ENCODE data around the gene MEF2A. TPM values are rescaled to one million over a fixed set of nuclear protein-coding genes. Genes with fewer than 3 reads are reported as not detected.
"Not testable (repeated sequence)": the region's sequence is repeated elsewhere in the genome, so short reads cannot be mapped to it uniquely, and the experiment has no call there.

MEF2A gene
- total and polyA plus RNA-seq, 2 donors (not counting 1 experiment from before 2014, with no cell fraction given) = 44.0 to 102 TPM

- H3K4me1 ChIP-seq (ENCODE audit: control insufficient read depth in 2 of 2, insufficient read depth in 2 of 2, low read length in 2 of 2) = no peaks in the 10 kb centered on the region
- Mint-ChIP-seq H3K9me3 (ENCODE audit: insufficient read depth) (no peaks in the 10 kb centered on the region), H3K27me3 (peaks cover 5% of the 10 kb centered on the region), H3K4me3 (no peak overlapping the region), H3K4me1 (no peaks in the 10 kb centered on the region), H3K27ac (no peak overlapping the region)
- H3K27ac ChIP-seq (ENCODE audit: low read length in 2 of 2) = no peak overlapping the region
- no peak overlapping the region for H3K4me3 ChIP-seq (ENCODE audit: control extremely low read depth in 1 of 5, extremely low read depth in 1 of 5, insufficient read depth in 1 of 5, low read depth in 2 of 5, low read length in 4 of 5)
- no peak for DNase-seq
- no peak overlapping the region for H2AFZ ChIP-seq (ENCODE audit: insufficient read depth, low read depth, low read length, poor library complexity, severe bottlenecking)
- no peaks in the 10 kb centered on the region for H3K36me3 ChIP-seq (replicated peaks in 1 of 2; ENCODE audit: control extremely low read depth in 1 of 2, control insufficient read depth in 1 of 2, extremely low read depth in 1 of 2, insufficient read depth in 2 of 2, low read length in 1 of 2)
- ChIA-PET POLR2A (no interaction called here), CTCF (no interaction called here)
- 93% methylated on average over 6 of the region's 9 CpGs for WGBS (ENCODE audit: insufficient coverage)
- intact Hi-C loops (cut with micrococcal nuclease) = no loop called here
- no peak for ATAC-seq (ENCODE audit: low read depth)
- no peaks in the 10 kb centered on the region for H4K20me1 ChIP-seq (ENCODE audit: control insufficient read depth, insufficient read depth, low read length, poor library complexity, severe bottlenecking)
- H3K79me2 ChIP-seq (ENCODE audit: control insufficient read depth, insufficient read depth, low read length) = no peaks in the 10 kb centered on the region
- TF ChIP-seq EZH2 (IDR thresholded peaks at IDR 0.05; ENCODE audit: borderline replicate concordance, insufficient read depth, low read depth, low read length, poor library complexity, severe bottlenecking) (no peak), CTCF (IDR thresholded peaks at IDR 0.05) (no peak)
- H3K4me2 ChIP-seq (replicated peaks; ENCODE audit: low read depth, low read length, poor library complexity, severe bottlenecking) = no peak overlapping the region
- no peaks in the 10 kb centered on the region for H3K9me3 ChIP-seq (ENCODE audit: control extremely low read depth in 1 of 3, control insufficient read depth in 2 of 3, insufficient read depth in 1 of 3, low read length in 2 of 3)
- no peaks in the 10 kb centered on the region for H3K27me3 ChIP-seq (replicated peaks in 1 of 4; ENCODE audit: control extremely low read depth in 1 of 4, control insufficient read depth in 3 of 4, insufficient read depth in 4 of 4, low read length in 3 of 4)
- H3K9ac ChIP-seq (ENCODE audit: low read length) = no peak overlapping the region
Observed at GRCh38 chr15:99745370-99746086, 179.7 kb downstream of the MEF2A start.

- Mint-ChIP-seq H3K27ac (no peak overlapping the region), H3K4me3 (no peak overlapping the region), H3K9me3 (ENCODE audit: insufficient read depth) (no peaks in the 10 kb centered on the region), H3K4me1 (no peaks in the 10 kb centered on the region), H3K27me3 (peaks cover 5% of the 10 kb centered on the region)
- ATAC-seq (ENCODE audit: low read depth) = no peak
- H3K9me3 ChIP-seq (ENCODE audit: control extremely low read depth in 1 of 3, control insufficient read depth in 2 of 3, insufficient read depth in 1 of 3, low read length in 2 of 3) = no peaks in the 10 kb centered on the region
- H3K4me2 ChIP-seq (replicated peaks; ENCODE audit: low read depth, low read length, poor library complexity, severe bottlenecking) = no peak overlapping the region
- no peak overlapping the region for H3K4me3 ChIP-seq (ENCODE audit: control extremely low read depth in 1 of 5, extremely low read depth in 1 of 5, insufficient read depth in 1 of 5, low read depth in 2 of 5, low read length in 4 of 5)
- no peaks in the 10 kb centered on the region for H3K36me3 ChIP-seq (replicated peaks in 1 of 2; ENCODE audit: control extremely low read depth in 1 of 2, control insufficient read depth in 1 of 2, extremely low read depth in 1 of 2, insufficient read depth in 2 of 2, low read length in 1 of 2)
- H3K9ac ChIP-seq (ENCODE audit: low read length) = no peak overlapping the region
- no peak for DNase-seq
- no peak overlapping the region for H3K27ac ChIP-seq (ENCODE audit: low read length in 2 of 2)
- H3K27me3 ChIP-seq (replicated peaks in 1 of 4; ENCODE audit: control extremely low read depth in 1 of 4, control insufficient read depth in 3 of 4, insufficient read depth in 4 of 4, low read length in 3 of 4) = no peaks in the 10 kb centered on the region
- POLR2A ChIA-PET = no interaction called here
- H2AFZ ChIP-seq (ENCODE audit: insufficient read depth, low read depth, low read length, poor library complexity, severe bottlenecking) = no peak overlapping the region
- CTCF ChIA-PET = no interaction called here
- TF ChIP-seq CTCF (IDR thresholded peaks at IDR 0.05) (no peak), EZH2 (IDR thresholded peaks at IDR 0.05; ENCODE audit: borderline replicate concordance, insufficient read depth, low read depth, low read length, poor library complexity, severe bottlenecking) (no peak)
- no peaks in the 10 kb centered on the region for H3K79me2 ChIP-seq (ENCODE audit: control insufficient read depth, insufficient read depth, low read length)
- H3K4me1 ChIP-seq (ENCODE audit: control insufficient read depth in 2 of 2, insufficient read depth in 2 of 2, low read length in 2 of 2) = no peaks in the 10 kb centered on the region
- intact Hi-C loops (cut with micrococcal nuclease) = no loop called here
- no peaks in the 10 kb centered on the region for H4K20me1 ChIP-seq (ENCODE audit: control insufficient read depth, insufficient read depth, low read length, poor library complexity, severe bottlenecking)
- 97% methylated on average over 5 of the region's 6 CpGs for WGBS (ENCODE audit: insufficient coverage)
Observed at GRCh38 chr15:99749386-99749785, 183.6 kb downstream of the MEF2A start.

DNA sequence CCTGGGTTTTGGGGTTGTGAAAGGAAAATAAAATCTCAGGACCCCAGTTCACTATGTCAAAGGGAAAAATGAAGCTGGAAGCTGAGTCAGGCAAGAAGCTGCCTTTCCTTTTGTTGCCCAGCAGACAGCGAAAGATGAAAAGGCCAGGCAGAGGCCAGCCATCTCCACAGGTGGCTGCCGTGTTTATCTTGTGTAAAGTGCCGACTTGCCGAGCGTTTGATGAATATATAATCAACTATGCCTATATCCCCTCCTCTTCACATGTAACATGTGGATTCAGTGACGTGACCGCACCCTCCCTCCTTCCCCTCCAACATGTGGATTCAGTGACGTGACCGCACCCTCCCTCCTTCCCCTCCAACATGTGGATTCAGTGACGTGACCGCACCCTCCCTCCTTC is 184.5 kb downstream of the MEF2A start:
- POLR2A ChIA-PET; H3K4me3 ChIP-seq (ENCODE audit: control extremely low read depth in 1 of 5, extremely low read depth in 1 of 5, insufficient read depth in 1 of 5, low read depth in 2 of 5, low read length in 4 of 5); H3K9ac ChIP-seq (ENCODE audit: low read length); H3K27ac Mint-ChIP-seq; H3K4me1 Mint-ChIP-seq; H3K9me3 Mint-ChIP-seq (ENCODE audit: insufficient read depth); H2AFZ ChIP-seq (ENCODE audit: insufficient read depth, low read depth, low read length, poor library complexity, severe bottlenecking); H3K9me3 ChIP-seq (ENCODE audit: control extremely low read depth in 1 of 3, control insufficient read depth in 2 of 3, insufficient read depth in 1 of 3, low read length in 2 of 3); H3K27ac ChIP-seq (ENCODE audit: low read length in 2 of 2); DNase-seq; H3K27me3 Mint-ChIP-seq; H3K79me2 ChIP-seq (ENCODE audit: control insufficient read depth, insufficient read depth, low read length); H3K36me3 ChIP-seq (replicated peaks in 1 of 2; ENCODE audit: control extremely low read depth in 1 of 2, control insufficient read depth in 1 of 2, extremely low read depth in 1 of 2, insufficient read depth in 2 of 2, low read length in 1 of 2); H4K20me1 ChIP-seq (ENCODE audit: control insufficient read depth, insufficient read depth, low read length, poor library complexity, severe bottlenecking); H3K4me1 ChIP-seq (ENCODE audit: control insufficient read depth in 2 of 2, insufficient read depth in 2 of 2, low read length in 2 of 2); H3K4me3 Mint-ChIP-seq; ATAC-seq (ENCODE audit: low read depth); H3K27me3 ChIP-seq (replicated peaks in 1 of 4; ENCODE audit: control extremely low read depth in 1 of 4, control insufficient read depth in 3 of 4, insufficient read depth in 4 of 4, low read length in 3 of 4); H3K4me2 ChIP-seq (replicated peaks; ENCODE audit: low read depth, low read length, poor library complexity, severe bottlenecking): not testable (repeated sequence)
- intact Hi-C loops (cut with micrococcal nuclease) = loop anchor here (10.0 kb wide), 1 partner anchor 646 kb away; the partner anchor contains the start of gene SYNM
- 98% methylated on average over 7 of the region's 11 CpGs for WGBS (ENCODE audit: insufficient coverage)
- CTCF ChIA-PET = interaction anchor here (2.1 kb wide), 1 partner anchor 46 kb away, joined by 7 read pairs; no protein-coding TSS in a partner anchor
